Erythroblast (primary cell): ENCODE results near the gene TBRG1.

Experiments
- GATA1 ChIP-seq: IDR thresholded peaks from 2 replicates; pipeline ENCODE4 v1.6.1; 2011; ENCODE audit warnings: low read depth, mild to moderate bottlenecking, control low read depth, low read length, moderate library complexity
- POLR2A ChIP-seq: IDR thresholded peaks from 2 replicates; pipeline ENCODE4 v1.6.1; 2011; ENCODE audit warnings: mild to moderate bottlenecking, low read length

DNA sequence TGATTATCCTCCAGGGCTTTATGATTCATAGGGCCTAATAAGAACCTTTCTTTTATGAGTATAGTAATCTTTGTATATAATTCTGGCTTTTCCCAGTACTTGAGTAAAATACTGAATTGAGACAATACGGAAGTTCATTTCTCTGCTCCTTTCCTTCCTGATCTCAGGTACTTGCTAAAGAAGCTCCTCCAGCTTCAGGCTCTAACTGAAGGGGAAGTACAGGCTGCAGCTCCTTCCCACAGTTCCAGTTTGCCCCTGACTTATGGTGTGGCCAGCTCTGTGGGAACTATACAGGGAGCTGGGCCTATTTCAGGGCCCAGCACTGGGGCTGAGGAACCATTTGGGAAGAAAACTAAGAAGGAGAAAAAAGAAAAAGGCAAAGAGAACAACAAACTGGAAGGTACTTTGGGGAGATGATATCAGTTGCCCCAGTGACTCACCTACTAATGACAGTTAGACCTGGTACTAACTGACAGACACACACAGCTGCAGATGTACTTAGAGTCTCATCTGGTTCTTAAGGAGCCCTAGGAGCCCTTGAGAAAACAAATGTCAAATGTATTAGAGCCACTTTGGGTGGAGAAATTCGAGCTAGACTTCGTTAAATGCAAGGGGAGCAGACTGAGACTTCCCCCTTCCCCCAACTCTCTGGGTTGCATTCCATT is 3.0 kb downstream of the TBRG1 start:
- TF ChIP-seq POLR2A (no peak), GATA1 (no peak)
